MM.1S (cell line): Measurements from ENCODE around the gene PLEKHA5.

Source experiments
- DNase-seq: peaks from one replicate; pipeline ENCODE4 v3.0.0-alpha.2; 2015
- H2AFZ ChIP-seq: fragments of 300-600 bp; sonication (generic); 2 replicates; pipeline ENCODE4 v1.6.0; 2016; ENCODE audit warnings: antibody characterized with exemption, low read length
- H3F3A ChIP-seq: fragments of 300-600 bp; sonication (generic); 2 replicates; pipeline ENCODE4 v1.6.1; 2016; ENCODE audit warnings: mild to moderate bottlenecking, antibody characterized with exemption, low read length, moderate library complexity, mixed read lengths; ENCODE audit not compliant: insufficient read depth
- H3K27ac ChIP-seq: fragments of 300-600 bp; sonication (generic); 2 replicates; pipeline ENCODE4 v1.5.1; 2016; ENCODE audit warnings: mild to moderate bottlenecking, low read length
- H3K27me3 ChIP-seq: fragments of 300-600 bp; sonication (generic); replicated peaks from 2 replicates; pipeline ENCODE4 v1.6.0; 2016; ENCODE audit warnings: low read length; ENCODE audit not compliant: insufficient read depth
- H3K36me3 ChIP-seq: fragments of 300-600 bp; sonication (generic); replicated peaks from 2 replicates; pipeline ENCODE4 v1.6.1; 2016; ENCODE audit warnings: mild to moderate bottlenecking, low read length, mixed read lengths; ENCODE audit not compliant: insufficient read depth
- H3K4me1 ChIP-seq: fragments of 300-600 bp; sonication (generic); 2 replicates; pipeline ENCODE4 v1.6.1; 2016; ENCODE audit warnings: low read length, mixed read lengths
- H3K4me2 ChIP-seq: fragments of 300-600 bp; sonication (generic); 2 replicates; pipeline ENCODE4 v1.6.0; 2016; ENCODE audit warnings: low read depth, low read length
- H3K4me3 ChIP-seq: fragments of 300-600 bp; sonication (generic); 2 replicates; pipeline ENCODE4 v1.5.1; 2016; ENCODE audit warnings: low read length, mixed read lengths
- H3K79me2 ChIP-seq: fragments of 300-600 bp; sonication (generic); 2 replicates; pipeline ENCODE4 v1.6.1; 2016; ENCODE audit warnings: mixed run types, low read length, mixed read lengths
- H3K9ac ChIP-seq: fragments of 300-600 bp; sonication (generic); 2 replicates; pipeline ENCODE4 v1.6.1; 2016; ENCODE audit warnings: low read length, mixed read lengths
- H3K9me2 ChIP-seq: fragments of 300-600 bp; sonication (generic); replicated peaks from 2 replicates; pipeline ENCODE4 v1.6.1; 2016; ENCODE audit warnings: mild to moderate bottlenecking, low read length, mixed read lengths; ENCODE audit not compliant: insufficient read depth
- H3K9me3 ChIP-seq: fragments of 300-600 bp; sonication (generic); replicated peaks from 2 replicates; pipeline ENCODE4 v1.6.1; 2016; ENCODE audit warnings: mild to moderate bottlenecking, low read length, mixed read lengths; ENCODE audit not compliant: insufficient read depth
- H4K20me1 ChIP-seq: fragments of 300-600 bp; sonication (generic); 2 replicates; pipeline ENCODE4 v1.6.1; 2016; ENCODE audit warnings: mild to moderate bottlenecking, low read length, moderate library complexity, mixed read lengths; ENCODE audit not compliant: insufficient read depth
- EZH2 ChIP-seq: fragments of 300-600 bp; sonication (generic); optimal IDR thresholded peaks from 2 replicates; pipeline ENCODE3; 2017; ENCODE audit warnings: low read depth, mild to moderate bottlenecking, antibody characterized with exemption, low read length, mixed read lengths
- EZH2phosphoT487 ChIP-seq: fragments of 300-600 bp; sonication (generic); IDR thresholded peaks from 2 replicates; pipeline ENCODE4 v1.6.1; 2018; ENCODE audit warnings: antibody characterized with exemption, low read length
- TF ChIP-seq, protein P1 (sequence below): fragments of 300-600 bp; sonication (generic); IDR thresholded peaks from 2 replicates; pipeline ENCODE4 v1.5.1; 2016; ENCODE audit warnings: antibody characterized with exemption, low read length, mixed read lengths

Gene PLEKHA5

DNA sequence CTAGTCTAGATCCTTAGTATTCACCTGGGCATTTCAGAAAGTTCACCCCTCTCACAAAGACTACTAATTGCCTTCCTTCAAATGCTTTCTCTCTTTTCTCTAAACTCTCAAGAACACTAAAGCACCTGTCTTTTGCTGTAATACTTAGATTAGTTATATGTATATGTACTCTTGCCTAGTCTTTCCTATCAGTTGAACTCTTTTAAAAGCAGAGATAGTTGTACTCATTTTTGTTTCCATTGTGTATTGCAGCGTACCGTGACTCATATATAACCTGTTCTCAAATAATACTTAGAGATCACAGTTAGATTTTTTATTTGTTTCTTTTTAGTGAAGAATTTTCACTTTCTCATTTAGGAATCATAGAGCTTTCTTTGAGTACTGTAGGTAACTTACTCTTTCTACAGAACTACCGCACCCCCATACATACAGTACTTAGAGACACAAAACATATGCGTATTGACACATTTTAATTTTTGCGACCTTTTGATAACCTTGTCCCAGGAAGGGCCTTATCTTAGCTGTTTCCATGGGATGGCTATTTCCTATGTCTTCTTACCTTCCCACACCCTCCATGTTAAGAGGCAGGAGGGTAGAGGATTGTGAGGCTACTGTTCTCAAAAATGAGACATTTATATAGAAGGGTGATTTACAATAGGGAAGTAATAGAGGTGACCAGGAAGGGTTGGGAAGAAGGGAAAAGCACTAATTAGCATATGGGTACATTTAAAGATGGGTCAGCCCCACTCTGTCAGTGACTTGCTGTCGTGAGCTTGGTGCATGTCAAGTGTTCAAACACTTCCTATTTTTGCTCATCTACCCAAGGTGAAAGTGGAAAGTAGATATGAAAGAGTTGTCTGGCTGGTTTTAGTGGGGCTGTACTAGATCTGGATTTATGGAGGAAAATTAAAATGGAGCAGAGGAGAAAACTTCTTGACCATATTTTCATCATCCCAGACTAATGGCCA, 74.3 kb downstream of the PLEKHA5 start:
- H3K4me1 ChIP-seq: no peaks in the 10 kb centered on the region
- H3K36me3 ChIP-seq: no peaks in the 10 kb centered on the region
- no peak overlapping the region for H3K4me2 ChIP-seq
- no peak for DNase-seq
- H2AFZ ChIP-seq: no peak overlapping the region
- no peak overlapping the region for H3K9ac ChIP-seq
- H3K4me3 ChIP-seq: no peak overlapping the region
- no peaks in the 10 kb centered on the region for H3K27me3 ChIP-seq
- no peaks in the 10 kb centered on the region for H4K20me1 ChIP-seq
- H3K27ac ChIP-seq: no peak overlapping the region
- TF ChIP-seq, protein P1, sequence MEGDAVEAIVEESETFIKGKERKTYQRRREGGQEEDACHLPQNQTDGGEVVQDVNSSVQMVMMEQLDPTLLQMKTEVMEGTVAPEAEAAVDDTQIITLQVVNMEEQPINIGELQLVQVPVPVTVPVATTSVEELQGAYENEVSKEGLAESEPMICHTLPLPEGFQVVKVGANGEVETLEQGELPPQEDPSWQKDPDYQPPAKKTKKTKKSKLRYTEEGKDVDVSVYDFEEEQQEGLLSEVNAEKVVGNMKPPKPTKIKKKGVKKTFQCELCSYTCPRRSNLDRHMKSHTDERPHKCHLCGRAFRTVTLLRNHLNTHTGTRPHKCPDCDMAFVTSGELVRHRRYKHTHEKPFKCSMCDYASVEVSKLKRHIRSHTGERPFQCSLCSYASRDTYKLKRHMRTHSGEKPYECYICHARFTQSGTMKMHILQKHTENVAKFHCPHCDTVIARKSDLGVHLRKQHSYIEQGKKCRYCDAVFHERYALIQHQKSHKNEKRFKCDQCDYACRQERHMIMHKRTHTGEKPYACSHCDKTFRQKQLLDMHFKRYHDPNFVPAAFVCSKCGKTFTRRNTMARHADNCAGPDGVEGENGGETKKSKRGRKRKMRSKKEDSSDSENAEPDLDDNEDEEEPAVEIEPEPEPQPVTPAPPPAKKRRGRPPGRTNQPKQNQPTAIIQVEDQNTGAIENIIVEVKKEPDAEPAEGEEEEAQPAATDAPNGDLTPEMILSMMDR: no peak
- TF ChIP-seq EZH2 (no peak), EZH2phosphoT487 (no peak)
- no peaks in the 10 kb centered on the region for H3K79me2 ChIP-seq
- H3K9me3 ChIP-seq: no peaks in the 10 kb centered on the region
- no peaks in the 10 kb centered on the region for H3K9me2 ChIP-seq
- H3F3A ChIP-seq: no peaks in the 10 kb centered on the region

DNA sequence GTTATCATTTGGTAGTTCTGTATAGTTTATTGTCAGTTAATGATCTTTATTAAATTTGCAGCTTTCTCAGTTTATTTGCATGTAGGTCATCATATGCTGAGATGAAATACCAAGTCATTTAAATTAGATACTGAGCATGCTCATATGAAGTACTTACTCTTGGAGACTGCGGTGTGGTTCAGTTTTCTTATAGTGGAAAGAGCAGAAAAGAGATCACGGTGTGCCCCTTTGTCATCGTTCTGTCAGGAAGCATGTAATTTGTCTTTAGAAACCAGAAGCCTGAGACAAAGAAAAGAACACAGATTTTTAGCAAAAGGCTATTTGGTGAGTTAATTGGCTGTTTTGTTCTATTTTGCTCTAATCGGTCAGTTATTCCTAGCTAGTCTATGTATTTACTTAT, 75.6 kb downstream of the PLEKHA5 start:
- H3K9me2 ChIP-seq: no peaks in the 10 kb centered on the region
- no peaks in the 10 kb centered on the region for H3K27me3 ChIP-seq
- no peaks in the 10 kb centered on the region for H3F3A ChIP-seq
- no peaks in the 10 kb centered on the region for H3K79me2 ChIP-seq
- DNase-seq: no peak
- no peaks in the 10 kb centered on the region for H3K9me3 ChIP-seq
- H3K4me1 ChIP-seq: no peaks in the 10 kb centered on the region
- no peak overlapping the region for H2AFZ ChIP-seq
- no peaks in the 10 kb centered on the region for H3K36me3 ChIP-seq
- H3K27ac ChIP-seq: no peak overlapping the region
- TF ChIP-seq EZH2 (no peak), EZH2phosphoT487 (no peak)
- TF ChIP-seq, protein P1: no peak
- H4K20me1 ChIP-seq: no peaks in the 10 kb centered on the region
- H3K9ac ChIP-seq: no peak overlapping the region
- H3K4me3 ChIP-seq: no peak overlapping the region
- no peak overlapping the region for H3K4me2 ChIP-seq

DNA sequence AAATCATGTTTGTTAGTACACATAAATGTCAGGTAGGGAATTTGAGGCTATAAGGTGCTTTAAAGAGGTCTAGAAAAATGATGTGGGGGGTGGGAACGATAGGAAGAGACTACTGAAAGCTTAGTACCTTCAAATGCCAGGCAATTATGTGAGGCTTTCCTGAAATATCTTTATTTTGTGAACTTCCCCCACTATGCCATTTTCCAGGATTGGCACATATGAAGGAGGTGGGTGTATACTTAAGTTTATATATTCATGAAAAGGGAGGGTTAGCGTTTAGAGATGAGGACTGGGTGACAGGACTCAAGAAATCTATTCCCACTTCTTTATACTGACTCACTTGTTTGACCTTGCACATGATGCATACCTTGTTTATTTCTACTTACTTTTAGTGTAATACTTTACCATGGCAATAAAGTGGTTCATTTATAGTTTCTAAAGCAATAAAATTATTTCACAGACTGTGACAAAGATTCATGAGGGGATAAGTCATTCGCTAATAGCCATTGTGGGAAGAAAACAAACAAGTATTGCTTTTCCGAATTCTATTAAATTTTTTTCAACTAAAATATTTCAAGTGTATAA, 77.1 kb downstream of the PLEKHA5 start:
- Histone ChIP-seq H3K4me3 (no peak overlapping the region), H3K9me2 (no peaks in the 10 kb centered on the region), H3K9me3 (no peaks in the 10 kb centered on the region), H4K20me1 (no peaks in the 10 kb centered on the region), H3K27me3 (no peaks in the 10 kb centered on the region), H3K9ac (no peak overlapping the region), H3K4me2 (no peak overlapping the region), H2AFZ (no peak overlapping the region), H3K4me1 (no peaks in the 10 kb centered on the region), H3K79me2 (no peaks in the 10 kb centered on the region), H3K27ac (no peak overlapping the region), H3F3A (no peaks in the 10 kb centered on the region), H3K36me3 (no peaks in the 10 kb centered on the region)
- no peak for DNase-seq
- TF ChIP-seq, protein P1: no peak
- TF ChIP-seq EZH2 (no peak), EZH2phosphoT487 (no peak)
